HG02610 (cell line): ENCODE results near the gene IL9R.
"Not testable (repeated sequence)": the region's sequence is repeated elsewhere in the genome, so short reads cannot be mapped to it uniquely, and the experiment has no call there.

Source experiments
- ATAC-seq: cut with Tn5 transposase; IDR thresholded peaks from one replicate; pipeline ENCODE4 v1.9.1; 2021; ENCODE audit warnings: mild to moderate bottlenecking, moderate library complexity; ENCODE audit not compliant: unreplicated experiment

The IL9R gene

DNA sequence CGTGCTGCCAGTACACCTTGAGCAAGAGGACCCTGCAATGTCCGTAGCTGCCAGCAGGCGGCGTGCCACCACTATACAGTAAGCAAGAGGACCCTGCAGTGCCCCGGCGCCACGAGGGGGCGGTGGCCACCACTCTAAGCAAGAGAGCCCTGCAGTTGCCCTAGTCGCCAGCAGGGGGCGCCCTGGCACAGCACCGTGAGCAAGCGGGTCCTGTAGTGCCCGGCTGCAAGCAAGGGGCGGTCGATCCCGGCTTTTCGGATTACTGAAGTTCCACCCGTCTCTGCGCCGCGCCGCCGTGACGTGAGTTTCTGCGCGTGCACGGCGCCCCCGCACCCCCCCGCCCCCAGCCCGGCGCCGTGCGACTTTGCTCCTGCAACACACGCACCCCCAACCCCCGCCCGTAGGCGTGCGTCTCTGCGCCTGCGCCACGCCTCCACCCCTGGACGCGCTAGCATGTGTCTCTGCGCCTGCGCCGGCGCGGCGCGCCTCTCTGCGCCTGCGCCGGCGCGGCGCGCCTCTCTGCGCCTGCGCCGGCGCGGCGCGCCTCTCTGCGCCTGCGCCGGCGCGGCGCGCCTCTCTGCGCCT, 31.2 kb downstream of the IL9R start:
- ATAC-seq = not testable (repeated sequence)

DNA sequence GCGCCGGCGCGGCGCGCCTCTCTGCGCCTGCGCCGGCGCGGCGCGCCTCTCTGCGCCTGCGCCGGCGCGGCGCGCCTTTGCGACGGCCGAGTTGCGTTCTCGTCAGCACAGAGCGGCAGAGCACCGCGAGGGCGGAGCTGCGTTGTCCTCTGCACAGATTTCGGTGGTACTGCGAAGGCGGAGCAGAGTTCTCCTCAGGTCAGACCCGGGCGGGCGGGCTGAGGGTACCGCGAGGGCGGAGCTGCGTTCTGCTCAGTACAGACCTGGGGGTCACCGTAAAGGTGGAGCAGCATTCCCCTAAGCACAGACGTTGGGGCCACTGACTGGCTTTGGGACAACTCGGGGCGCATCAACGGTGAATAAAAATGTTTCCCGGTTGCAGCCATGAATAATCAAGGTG, 31.8 kb downstream of the IL9R start:
- not testable (repeated sequence) for ATAC-seq

DNA sequence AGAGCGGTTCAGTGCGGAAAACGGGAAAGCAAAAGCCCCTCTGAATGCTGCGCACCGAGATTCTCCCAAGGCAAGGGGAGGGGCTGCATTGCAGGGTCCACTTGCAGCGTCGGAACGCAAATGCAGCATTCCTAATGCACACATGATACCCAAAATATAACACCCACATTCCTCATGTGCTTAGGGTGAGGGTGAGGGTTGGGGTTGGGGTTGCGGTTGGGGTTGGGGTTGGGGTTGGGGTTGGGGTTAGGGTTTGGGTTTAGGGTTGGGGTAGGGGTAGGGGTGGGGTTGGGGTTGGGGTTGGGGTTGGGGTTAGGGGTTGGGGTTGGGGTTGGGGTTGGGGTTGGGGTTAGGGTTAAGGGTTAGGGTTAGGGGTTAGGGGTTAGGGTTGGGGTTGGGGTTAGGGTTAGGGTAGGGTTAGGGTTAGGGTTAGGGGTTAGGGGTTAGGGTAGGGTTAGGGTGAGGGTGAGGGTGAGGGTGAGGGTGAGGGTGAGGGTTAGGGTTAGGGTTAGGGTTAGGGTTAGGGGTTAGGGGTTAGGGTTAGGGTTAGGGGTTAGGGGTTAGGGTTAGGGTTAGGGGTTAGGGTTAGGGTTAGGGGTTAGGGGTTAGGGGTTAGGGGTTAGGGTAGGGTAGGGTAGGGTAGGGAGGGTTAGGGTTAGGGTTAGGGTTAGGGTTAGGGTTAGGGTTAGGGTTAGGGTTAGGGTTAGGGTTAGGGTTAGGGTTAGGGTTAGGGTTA, 32.4 kb downstream of the IL9R start:
- ATAC-seq = not testable (repeated sequence)

GRCh38 chrX:156030474-156030873, 33.0 kb downstream of the IL9R start:
- ATAC-seq = not testable (repeated sequence)
